GM19239 (cell line): ENCODE results near the gene NFKBIE.
"Not testable (repeated sequence)": the region's sequence is repeated elsewhere in the genome, so short reads cannot be mapped to it uniquely, and the experiment has no call there.

ENCODE experiments used
- DNase-seq: peaks from one replicate; pipeline ENCODE4 v3.0.0; 2011; ENCODE audit warnings: low spot score; ENCODE audit not compliant: insufficient read length
- FAIRE-seq: peaks from 2 replicates; lab custom pipeline; 2011; peaks lifted over from hg19 to GRCh38; lab: Jason Lieb, UNC

NFKBIE gene

DNA sequence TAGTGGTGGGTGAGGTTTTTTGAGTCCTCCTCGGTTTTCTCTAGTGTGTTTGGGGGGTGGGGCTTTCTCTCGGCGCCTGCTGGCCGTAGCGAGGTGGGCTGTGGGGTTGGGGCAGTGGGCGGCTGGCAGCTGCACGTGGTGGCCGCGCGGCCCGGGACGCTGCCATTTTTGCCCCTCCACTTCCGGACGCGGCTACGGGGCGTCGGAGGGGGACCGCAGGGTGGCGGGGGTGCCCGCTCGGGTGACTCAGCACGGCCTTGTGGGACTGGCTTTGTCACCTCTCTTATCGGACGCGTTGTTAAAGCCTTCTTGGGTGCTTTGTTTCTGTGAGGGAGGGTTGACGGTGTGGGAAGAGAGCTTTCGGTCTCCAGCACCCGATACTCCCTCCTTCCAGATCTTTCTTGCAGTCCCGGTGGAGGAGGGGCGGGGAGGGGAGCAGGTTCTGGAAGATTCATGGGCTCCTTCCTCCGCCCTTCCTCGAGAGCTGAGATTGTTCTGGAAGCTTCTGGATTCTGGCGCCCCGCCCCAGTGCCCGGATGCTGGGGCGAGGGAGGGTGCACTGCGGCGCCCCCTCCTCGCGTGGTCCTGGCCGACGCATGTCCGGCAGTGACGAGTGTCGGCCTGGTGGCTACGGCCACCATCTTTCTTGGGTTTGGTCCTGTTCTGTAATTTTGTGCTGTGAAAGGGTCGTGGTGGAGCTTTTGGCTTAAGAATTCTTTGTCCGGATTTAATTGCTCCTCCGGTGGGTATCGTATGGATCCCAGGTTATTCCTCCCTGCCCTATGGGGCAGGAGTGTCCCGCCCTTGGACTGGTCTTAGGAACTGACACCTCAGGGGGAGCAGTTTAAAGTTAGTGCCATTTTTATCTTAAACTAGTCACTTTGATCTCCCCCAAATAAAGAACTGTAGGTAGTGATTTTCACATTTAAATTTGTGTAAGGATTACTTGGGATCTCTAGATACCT lies 17.7 kb downstream of the NFKBIE start:
- DNase-seq (no peak), FAIRE-seq (no peak)

DNA sequence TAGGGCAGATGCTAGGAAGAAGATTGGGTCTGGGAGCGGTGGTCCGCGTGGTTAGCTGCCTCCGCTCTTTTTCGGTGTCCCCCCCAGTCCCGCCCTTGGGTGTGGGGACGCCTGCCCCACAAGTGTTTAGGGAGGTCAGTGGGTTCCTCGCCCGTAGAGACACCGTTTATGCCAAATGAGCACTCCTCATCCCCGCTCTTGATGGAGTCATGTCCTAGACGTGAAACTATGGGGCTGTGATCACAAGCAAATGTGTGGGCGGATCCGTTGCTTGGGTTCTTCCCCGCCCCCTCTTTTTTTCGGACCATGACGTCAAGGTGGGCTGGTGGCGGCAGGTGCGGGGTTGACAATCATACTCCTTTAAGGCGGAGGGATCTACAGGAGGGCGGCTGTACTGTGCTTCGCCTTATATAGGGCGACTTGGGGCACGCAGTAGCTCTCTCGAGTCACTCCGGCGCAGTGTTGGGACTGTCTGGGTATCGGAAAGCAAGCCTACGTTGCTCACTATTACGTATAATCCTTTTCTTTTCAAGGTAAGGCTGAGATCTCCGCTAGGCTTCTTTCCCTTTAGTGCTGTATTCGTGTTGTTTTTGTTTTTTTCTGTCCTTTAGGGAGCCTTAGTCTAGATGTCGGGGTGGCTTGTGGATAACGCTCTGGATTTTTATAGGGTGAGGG lies 18.6 kb downstream of the NFKBIE start, which contains the start of gene HSP90AB1:
Gene HSP90AB1, plus strand, starts transcription at position 439 of the 675 bp plus-strand sequence. CDS start 1,529 bp downstream, outside the sequence.
- peak; percentile 80 for DNase-seq
- peak; percentile 93 for FAIRE-seq

DNA sequence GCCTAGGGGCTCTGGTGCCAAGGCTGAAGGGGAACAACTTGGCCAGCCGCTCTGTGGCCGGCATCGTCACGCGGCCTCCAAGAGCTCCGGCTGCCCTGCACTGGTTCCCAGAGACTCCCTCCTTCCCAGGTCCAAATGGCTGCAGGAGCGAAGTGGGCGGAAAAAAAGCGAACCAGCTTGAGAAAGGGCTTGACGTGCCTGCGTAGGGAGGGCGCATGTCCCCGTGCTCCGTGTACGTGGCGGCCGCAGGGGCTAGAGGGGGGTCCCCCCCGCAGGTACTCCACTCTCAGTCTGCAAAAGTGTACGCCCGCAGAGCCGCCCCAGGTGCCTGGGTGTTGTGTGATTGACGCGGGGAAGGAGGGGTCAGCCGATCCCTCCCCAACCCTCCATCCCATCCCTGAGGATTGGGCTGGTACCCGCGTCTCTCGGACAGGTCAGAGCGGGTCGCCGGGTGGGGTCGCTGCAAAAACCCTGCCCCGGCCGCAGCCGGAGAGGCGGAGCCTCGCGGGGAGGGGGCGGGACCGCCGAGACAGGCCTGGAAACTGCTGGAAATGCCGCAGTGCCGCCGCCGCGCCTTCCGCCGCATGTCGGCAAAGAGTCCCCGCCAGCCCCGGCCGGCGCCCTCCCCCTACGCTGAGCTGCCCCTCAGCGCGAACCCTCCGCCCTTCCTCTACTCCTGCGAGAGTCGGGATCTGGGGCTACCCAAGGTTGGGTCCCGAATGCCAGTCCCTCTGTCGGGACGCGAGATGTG lies 19.3 kb downstream of the NFKBIE start:
- DNase-seq = no peak
- no peak for FAIRE-seq

DNA sequence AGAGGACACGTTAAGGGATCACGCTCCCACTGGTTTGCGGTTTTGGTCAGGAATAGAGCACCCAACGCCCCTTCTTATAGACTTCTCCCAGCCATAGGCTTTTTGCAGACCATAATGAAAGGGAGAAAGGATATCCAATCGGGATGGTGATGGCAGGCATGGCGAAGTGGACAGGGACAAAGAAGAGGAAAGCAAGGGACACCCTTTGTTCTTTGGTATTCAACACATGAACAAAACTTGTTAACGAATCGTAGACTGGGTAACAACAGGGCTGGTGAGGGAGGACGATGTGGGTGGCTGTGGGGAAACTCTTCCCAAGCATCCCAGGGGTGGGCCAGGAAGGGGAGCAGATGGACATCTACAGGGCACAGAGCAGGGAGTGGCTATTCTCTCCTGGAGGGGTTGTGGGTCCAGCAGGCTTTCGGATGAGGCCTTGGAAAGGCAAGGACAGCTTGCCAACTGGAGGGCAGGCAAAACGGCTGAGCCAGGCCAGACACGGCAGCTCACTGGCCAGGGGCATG lies 19.9 kb downstream of the NFKBIE start:
- DNase-seq = no peak
- FAIRE-seq = peak; percentile 18

DNA sequence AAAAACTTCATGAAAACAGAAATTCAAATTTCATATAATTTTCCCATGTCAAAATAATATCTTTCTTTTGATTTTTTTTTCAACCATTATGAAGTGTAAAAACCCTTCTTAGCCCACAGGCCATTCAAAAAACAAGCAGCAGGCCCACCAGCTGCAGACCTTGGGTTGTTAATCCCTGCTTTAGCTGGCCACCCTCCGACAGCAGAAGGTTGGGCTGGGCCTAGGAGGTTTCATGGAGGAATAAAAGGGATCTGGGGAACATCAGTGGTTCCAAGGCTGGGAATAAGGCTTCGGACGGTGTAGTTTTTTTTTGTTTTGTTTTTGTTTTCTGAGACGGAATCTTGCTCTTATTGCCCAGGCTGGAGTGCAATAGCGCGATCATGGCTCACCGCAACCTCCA lies 22.0 kb downstream of the NFKBIE start:
- DNase-seq = no peak
- no peak for FAIRE-seq

DNA sequence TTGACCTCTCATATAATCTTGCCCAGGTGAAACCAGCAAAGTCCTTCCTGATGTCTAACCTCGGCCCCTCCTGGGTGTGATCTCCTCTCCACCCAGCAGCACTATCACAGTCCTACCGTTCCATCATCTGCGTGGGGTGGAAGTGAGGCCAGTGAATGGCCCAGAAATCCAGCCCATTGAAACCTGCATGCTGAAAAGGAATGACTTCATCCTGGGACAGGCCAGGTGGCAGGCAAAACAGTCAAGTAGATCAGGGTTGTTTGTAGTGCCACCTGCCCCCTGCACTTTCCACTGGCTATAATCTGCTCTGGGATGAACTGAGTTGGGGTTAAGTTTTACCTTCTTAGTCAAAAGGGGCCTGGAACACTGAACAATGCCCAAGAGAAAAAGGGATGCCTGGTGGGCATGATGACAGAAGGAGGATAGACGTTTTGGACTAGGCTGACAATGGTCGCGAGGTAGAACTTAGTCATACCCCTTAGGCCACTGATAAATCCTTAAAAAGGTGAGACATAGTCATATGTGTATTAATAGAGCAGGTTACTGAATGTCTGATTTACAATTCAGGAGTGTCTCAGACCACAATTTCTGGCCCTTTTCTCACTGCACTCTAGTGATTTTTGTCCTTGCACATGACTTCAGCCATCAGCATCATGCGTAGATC lies 26.5 kb downstream of the NFKBIE start:
- FAIRE-seq = no peak
- DNase-seq = no peak

DNA sequence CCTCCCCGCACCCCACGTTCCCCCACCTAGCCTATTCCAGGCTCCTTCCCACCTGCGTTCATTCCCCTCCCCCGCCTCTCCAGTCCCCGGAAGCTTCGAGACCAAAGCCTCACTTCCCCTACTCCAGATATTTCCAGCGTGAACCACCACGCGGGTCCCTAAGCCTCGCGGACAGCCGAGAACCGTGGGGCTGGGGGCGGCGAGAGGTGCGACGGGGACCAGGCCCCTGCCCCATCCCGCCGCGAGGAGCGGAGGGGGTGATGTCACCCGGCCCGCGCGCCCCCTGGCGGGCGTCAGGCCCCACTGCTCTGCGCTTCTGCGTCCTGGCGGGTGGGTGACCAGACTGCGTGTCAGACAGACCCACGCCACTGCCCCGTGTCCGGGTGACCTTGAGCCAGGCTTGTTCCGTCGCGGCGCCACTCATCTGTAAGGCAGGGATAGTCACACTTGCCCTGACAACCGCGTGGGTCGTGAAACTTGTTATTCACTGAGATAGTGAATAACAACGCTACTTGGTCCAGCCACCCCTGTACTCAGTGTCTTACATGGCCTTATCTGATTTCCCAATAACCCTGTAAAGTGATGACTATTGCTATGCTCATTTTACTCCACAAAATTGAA lies 27.4 kb downstream of the NFKBIE start:
- DNase-seq (peak; percentile 76), FAIRE-seq (peak; percentile 64)

DNA sequence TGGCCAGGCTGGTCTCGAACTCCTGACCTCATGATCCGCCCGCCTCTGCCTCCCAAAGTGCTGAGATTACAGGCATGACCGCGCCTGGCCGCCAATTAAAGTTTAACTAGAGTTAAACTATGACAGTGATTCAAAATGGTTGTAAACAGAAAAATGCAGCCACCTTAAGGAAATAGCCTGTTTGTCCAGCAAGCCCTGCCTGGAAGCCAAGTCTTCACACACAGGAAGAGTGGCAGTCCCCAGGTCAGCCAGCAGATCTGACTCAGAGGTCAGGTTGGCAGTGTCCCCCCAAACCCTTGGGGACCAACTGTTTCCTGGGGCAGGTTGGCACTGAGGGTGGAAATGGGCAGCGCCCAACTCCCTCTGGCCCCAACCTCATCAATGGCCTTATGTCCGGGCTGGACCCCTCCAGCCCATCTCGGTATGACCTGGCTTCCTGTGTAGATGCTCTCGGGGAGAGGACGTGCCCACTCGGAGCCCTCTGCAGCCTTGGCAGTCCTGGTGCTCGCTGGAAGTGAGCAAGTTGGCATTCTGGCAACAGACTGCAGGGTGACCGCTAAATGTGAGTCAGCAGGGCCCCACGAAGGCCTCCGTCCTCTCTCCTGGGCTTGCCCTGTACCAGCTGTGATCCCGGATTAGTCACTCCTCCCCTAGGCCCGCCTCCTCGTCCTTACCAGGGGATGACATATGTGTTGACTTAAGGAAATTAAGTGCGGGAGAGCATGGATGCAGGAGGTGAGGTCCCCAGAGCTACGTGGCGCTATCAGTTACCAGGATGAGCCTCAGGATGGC lies 28.1 kb downstream of the NFKBIE start:
- peak; percentile 72 for FAIRE-seq
- DNase-seq = no peak

DNA sequence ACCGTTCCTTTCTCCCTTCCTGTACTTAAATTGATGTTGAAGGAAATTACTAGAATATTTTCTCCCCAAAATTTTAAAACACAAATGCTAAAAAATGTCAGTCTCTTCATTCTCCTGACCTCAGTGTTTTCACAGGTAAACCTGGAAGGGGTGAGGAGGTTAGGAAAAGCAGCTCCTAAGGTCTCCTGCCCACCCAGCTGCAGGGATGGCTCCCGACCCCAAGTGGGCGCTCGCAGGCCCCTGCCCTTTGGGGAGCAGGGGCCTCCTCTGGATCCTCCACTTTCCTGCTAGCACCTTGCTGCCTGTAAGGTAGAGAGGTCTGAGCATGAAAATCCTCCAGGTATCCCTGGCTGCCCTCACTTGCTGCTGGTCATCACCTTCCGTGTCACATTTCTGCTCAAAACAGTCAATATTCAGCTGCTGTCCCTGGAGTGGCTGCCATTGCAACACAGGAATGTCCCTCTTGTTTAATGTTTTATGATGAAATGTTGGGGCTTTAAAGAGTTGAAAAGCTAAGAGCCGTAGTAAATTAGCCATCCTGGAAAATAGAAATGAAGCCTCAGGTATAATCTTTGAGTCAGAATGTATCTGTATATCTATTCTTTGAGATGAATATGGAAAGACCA lies 29.3 kb downstream of the NFKBIE start:
- FAIRE-seq = no peak
- no peak for DNase-seq

DNA sequence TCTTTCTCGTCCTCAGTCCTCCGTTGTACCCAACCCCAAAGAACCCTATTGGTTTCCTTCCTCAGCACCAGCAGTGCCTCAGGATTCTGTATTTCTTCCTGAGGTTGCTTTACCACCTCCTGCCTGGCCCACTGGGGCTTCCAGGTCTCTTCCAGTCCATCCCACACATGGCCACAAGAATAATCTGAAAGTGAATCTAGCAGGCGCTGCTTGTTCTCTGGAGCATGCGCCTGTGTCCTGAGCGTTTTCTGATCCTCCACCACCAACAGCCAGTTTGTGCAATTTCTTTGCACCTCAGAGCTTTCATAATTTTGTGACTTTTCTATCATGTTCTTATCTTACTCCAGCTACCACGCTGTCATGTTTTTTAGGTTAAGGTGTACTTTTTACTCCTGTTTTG lies 30.1 kb downstream of the NFKBIE start:
- FAIRE-seq (no peak), DNase-seq (no peak)

DNA sequence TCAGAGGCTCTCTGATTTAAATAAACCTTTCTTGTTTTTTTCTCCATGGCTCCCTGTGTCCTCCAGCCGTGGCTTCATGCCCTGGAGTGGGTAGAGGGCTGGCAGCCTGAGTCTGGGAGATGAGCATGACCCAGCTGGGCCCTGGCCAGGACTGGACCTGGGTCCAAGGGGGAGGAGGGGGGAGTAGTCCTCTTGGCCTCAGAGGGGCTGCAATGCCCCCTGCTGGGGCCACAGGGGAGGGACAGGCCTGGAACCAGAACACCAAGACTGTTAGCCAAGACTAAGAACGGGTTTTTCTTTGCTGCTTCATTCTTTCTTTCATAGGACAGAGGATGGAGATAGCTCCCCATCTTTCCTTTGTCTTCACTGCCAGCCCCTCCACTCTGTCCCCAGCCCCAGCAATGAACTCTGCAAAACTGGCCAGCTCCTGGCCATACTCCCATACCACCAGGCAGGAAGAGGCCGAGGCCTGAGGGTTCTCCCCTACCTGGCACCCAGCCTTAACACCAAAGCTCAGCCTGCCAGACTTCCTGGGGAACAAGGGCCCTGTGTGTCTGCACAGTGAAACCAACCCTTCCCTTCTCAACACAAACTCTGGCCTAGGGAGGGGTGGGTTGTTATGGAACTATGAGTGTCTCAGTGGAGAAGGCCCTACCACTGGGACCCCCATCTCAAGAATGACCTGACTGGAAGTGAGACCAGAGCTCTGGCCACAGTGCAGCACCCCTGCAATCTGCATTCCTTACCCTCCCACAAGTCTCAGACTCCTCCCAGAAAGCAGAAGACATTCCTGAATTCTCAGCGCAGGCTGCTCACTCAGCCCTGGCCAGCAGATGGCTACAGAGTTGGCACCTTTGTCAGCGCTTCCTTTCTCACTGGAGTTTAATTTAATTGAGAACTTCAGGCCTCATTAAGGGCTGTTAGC lies 31.0 kb downstream of the NFKBIE start:
- DNase-seq = no peak
- no peak for FAIRE-seq

DNA sequence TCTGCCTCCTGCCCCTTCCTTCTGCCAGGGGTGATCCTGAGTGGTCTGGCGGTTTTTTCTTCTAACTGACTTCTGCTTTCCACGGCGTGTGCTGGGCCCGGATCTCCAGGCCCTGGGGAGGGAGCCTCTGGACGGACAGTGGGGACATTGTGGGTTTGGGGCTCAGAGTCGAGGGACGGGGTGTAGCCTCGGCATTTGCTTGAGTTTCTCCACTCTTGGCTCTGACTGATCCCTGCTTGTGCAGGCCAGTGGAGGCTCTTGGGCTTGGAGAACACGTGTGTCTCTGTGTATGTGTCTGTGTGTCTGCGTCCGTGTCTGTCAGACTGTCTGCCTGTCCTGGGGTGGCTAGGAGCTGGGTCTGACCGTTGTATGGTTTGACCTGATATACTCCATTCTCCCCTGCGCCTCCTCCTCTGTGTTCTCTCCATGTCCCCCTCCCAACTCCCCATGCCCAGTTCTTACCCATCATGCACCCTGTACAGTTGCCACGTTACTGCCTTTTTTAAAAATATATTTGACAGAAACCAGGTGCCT lies 31.7 kb downstream of the NFKBIE start:
- no peak for DNase-seq
- FAIRE-seq = no peak

DNA sequence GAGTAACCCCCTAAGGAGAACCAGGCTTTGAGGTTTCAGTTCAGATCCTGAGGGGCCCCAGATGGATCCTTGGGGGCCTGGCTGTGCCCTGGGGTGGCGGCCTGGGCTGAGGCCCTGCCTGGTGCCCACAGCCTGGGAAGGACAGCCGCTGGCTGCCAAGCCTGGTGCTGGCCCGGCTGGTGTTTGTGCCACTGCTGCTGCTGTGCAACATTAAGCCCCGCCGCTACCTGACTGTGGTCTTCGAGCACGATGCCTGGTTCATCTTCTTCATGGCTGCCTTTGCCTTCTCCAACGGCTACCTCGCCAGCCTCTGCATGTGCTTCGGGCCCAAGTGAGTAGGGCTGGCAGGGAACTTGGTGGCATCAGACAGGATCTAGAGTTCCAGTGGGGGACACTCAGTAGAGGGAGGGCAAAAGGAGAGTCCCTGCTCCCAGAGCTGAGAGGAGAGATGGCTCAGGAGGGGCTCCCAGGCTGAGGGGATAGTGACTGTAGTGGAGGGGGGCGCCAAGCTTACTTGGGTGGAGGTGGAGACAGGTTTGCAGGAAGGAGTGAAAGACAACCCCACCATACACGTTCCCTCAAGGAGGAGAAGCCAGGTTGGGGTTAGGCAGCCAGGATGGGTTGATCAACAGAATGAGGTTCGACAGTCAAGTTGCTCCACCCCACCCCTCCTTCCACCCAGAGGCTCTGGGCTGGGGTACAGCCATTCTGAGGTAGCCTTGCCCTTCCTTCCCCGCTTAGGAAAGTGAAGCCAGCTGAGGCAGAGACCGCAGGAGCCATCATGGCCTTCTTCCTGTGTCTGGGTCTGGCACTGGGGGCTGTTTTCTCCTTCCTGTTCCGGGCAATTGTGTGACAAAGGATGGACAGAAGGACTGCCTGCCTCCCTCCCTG lies 32.4 kb downstream of the NFKBIE start:
- DNase-seq (no peak), FAIRE-seq (no peak)

DNA sequence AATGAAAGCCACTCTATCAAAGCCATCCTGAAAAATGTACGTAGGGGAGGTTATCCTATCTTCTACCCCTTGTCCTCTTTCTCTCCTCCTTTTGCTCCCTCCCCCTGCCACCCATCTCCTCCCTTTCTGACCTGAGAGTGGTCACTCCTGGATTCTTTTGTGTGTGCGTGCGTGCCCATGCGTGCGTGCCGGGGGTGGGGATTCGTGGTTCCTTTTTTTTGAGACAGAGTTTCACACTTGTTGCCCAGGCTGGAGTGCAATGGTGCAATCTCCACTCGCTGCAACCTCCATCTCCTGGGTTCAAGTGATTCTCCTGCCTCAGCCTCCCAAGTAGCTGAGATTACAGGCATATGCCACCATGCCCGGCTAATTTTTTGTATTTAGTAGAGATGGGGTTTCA lies 33.9 kb downstream of the NFKBIE start:
- not testable (repeated sequence) for FAIRE-seq, DNase-seq

DNA sequence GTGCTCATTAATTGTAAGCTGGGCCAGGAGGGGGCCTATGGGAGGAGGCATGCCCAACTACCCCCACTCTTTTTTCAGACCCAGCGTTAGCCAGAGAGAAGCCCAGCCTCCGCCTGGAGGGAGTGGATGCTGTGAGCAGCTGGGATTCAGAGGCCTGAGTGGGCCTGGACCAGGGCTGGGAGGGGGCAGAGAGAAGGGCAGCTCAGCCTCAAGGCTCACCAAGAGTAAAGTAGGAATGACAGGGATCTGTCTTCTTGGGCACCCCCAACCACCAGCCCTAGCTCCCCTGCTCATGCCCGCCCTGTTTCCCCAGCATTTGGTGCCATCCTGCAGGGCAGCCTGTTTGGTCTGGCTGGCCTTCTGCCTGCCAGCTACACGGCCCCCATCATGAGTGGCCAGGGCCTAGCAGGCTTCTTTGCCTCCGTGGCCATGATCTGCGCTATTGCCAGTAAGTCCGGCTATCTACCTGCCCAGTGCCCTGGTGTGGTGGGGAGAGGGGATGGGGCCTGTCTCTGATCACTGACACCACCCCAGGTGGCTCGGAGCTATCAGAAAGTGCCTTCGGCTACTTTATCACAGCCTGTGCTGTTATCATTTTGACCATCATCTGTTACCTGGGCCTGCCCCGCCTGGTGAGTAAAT lies 35.2 kb downstream of the NFKBIE start:
- no peak for DNase-seq
- FAIRE-seq = no peak
